Measurements from ENCODE around the gene TSEN15. TPM values are rescaled to one million over a fixed set of nuclear protein-coding genes. Genes with fewer than 3 reads are reported as not detected.

TSEN15 gene
- total and polyA plus RNA-seq, 2 experiments from 2014 or later, result 55.8 TPM

- no peak for TF ChIP-seq EZH2 (IDR thresholded peaks at IDR 0.05; ENCODE audit: low read depth, unreplicated experiment)
- TF ChIP-seq ZNF114 (CRISPR knock-in tag; IDR thresholded peaks at IDR 0.05), result no peak
- TF ChIP-seq STAT1 (IDR thresholded peaks at IDR 0.05; ENCODE audit: unreplicated experiment), result no peak
These were observed 49.6 kb downstream of the TSEN15 start (continued) for GRCh38 chr1:184101141-184101540.

DNA sequence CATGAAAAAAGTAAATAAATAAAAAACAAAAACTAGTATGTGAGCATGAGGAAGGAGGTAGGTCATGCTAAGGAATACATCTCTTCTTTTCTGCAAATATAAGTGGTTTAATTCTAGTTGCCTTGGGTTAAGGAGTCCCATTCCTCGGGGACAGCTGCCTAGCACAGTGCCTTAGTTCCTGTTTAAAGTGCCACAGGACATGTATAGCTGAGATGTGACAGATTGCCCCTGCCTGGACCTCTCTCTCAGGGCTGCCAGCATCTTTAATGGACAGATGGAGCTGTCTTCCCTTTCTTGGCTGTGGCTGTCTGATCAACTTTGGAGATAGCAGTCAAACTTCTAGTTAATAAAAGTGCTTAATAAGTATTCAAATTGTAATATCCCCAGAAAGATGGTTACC is 50.0 kb downstream of the TSEN15 start:
- Histone ChIP-seq H4K20me1 (replicated peaks; ENCODE audit: insufficient read depth) (no peaks in the 10 kb centered on the region), H3K36me3 (ENCODE audit: insufficient read depth) (no peaks in the 10 kb centered on the region), H3K27ac (ENCODE audit: low read depth) (no peak overlapping the region), H3K4me3 (no peak overlapping the region), H2AFZ (no peak overlapping the region), H3K27me3 (ENCODE audit: insufficient read depth) (no peaks in the 10 kb centered on the region), H3K4me2 (no peak overlapping the region), H3F3A (replicated peaks; ENCODE audit: low read depth) (no peaks in the 10 kb centered on the region), H3K4me1 (ENCODE audit: insufficient read depth) (no peaks in the 10 kb centered on the region), H3K79me2 (replicated peaks; ENCODE audit: insufficient read depth) (no peaks in the 10 kb centered on the region), H3K9me2 (ENCODE audit: insufficient read depth) (peaks cover 12% of the 10 kb centered on the region; the same call in 1 of the 2 replicates)
- no peaks in the 10 kb centered on the region for H3K4me1 Mint-ChIP-seq
- TF ChIP-seq, protein P1, sequence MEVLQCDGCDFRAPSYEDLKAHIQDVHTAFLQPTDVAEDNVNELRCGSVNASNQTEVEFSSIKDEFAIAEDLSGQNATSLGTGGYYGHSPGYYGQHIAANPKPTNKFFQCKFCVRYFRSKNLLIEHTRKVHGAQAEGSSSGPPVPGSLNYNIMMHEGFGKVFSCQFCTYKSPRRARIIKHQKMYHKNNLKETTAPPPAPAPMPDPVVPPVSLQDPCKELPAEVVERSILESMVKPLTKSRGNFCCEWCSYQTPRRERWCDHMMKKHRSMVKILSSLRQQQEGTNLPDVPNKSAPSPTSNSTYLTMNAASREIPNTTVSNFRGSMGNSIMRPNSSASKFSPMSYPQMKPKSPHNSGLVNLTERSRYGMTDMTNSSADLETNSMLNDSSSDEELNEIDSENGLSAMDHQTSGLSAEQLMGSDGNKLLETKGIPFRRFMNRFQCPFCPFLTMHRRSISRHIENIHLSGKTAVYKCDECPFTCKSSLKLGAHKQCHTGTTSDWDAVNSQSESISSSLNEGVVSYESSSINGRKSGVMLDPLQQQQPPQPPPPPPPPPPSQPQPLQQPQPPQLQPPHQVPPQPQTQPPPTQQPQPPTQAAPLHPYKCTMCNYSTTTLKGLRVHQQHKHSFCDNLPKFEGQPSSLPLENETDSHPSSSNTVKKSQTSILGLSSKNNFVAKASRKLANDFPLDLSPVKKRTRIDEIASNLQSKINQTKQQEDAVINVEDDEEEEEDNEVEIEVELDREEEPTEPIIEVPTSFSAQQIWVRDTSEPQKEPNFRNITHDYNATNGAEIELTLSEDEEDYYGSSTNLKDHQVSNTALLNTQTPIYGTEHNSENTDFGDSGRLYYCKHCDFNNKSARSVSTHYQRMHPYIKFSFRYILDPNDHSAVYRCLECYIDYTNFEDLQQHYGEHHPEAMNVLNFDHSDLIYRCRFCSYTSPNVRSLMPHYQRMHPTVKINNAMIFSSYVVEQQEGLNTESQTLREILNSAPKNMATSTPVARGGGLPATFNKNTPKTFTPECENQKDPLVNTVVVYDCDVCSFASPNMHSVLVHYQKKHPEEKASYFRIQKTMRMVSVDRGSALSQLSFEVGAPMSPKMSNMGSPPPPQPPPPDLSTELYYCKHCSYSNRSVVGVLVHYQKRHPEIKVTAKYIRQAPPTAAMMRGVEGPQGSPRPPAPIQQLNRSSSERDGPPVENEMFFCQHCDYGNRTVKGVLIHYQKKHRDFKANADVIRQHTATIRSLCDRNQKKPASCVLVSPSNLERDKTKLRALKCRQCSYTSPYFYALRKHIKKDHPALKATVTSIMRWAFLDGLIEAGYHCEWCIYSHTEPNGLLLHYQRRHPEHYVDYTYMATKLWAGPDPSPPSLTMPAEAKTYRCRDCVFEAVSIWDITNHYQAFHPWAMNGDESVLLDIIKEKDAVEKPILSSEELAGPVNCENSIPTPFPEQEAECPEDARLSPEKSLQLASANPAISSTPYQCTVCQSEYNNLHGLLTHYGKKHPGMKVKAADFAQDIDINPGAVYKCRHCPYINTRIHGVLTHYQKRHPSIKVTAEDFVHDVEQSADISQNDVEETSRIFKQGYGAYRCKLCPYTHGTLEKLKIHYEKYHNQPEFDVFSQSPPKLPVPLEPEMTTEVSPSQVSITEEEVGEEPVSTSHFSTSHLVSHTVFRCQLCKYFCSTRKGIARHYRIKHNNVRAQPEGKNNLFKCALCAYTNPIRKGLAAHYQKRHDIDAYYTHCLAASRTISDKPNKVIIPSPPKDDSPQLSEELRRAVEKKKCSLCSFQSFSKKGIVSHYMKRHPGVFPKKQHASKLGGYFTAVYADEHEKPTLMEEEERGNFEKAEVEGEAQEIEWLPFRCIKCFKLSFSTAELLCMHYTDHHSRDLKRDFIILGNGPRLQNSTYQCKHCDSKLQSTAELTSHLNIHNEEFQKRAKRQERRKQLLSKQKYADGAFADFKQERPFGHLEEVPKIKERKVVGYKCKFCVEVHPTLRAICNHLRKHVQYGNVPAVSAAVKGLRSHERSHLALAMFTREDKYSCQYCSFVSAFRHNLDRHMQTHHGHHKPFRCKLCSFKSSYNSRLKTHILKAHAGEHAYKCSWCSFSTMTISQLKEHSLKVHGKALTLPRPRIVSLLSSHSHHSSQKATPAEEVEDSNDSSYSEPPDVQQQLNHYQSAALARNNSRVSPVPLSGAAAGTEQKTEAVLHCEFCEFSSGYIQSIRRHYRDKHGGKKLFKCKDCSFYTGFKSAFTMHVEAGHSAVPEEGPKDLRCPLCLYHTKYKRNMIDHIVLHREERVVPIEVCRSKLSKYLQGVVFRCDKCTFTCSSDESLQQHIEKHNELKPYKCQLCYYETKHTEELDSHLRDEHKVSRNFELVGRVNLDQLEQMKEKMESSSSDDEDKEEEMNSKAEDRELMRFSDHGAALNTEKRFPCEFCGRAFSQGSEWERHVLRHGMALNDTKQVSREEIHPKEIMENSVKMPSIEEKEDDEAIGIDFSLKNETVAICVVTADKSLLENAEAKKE (CRISPR knock-in tag; IDR thresholded peaks at IDR 0.05), result no peak
- TF ChIP-seq CREB1 (CRISPR knock-in tag; IDR thresholded peaks at IDR 0.05; ENCODE audit: low read depth) (no peak), EZH2phosphoT487 (IDR thresholded peaks at IDR 0.05; ENCODE audit: unreplicated experiment) (no peak), JUNB (IDR thresholded peaks at IDR 0.05; ENCODE audit: unreplicated experiment) (no peak), STAT1 (IDR thresholded peaks at IDR 0.05; ENCODE audit: unreplicated experiment) (no peak), ZNF331 (CRISPR knock-in tag; IDR thresholded peaks at IDR 0.05; ENCODE audit: low read depth) (no peak), NANOG (IDR thresholded peaks at IDR 0.05; ENCODE audit: borderline replicate concordance) (no peak), ETS1 (IDR thresholded peaks at IDR 0.05) (no peak), CTCF (conservative IDR thresholded peaks at IDR 0.05; ENCODE audit: low read depth in 2 of 2) (no peak), ZNF114 (CRISPR knock-in tag; IDR thresholded peaks at IDR 0.05) (no peak), EZH2 (IDR thresholded peaks at IDR 0.05; ENCODE audit: low read depth, unreplicated experiment) (no peak), POLR2AphosphoS5 (IDR thresholded peaks at IDR 0.05; ENCODE audit: low read depth) (no peak), REST (IDR thresholded peaks at IDR 0.05; ENCODE audit: unreplicated experiment) (no peak)
- no peak overlapping the region for H3K27ac Mint-ChIP-seq
- H3K4me3 Mint-ChIP-seq, result no peak overlapping the region
- H3K27me3 Mint-ChIP-seq (ENCODE audit: insufficient read depth, low read depth, poor library complexity), result no peaks in the 10 kb centered on the region
- peaks cover 2% of the 10 kb centered on the region; the same call in 2 of the 3 replicates for H3K36me3 Mint-ChIP-seq (ENCODE audit: low read depth)
- H3K9me3 Mint-ChIP-seq, result peaks cover 4% of the 10 kb centered on the region; the same call in 2 of the 3 replicates
- DNase-seq (ENCODE audit: low spot score) (no peak), ATAC-seq (no peak)

All from GM23338 (cell line).